H1 (cell line): Measurements from ENCODE around the gene ANAPC2. TPM values are rescaled to one million over a fixed set of nuclear protein-coding genes. Genes with fewer than 3 reads are reported as not detected.

Experiments
- CTCF ChIA-PET: fragments of 300-600 bp; sonication (Branson Sonifier 250); formaldehyde crosslinking; loops from one replicate; lab custom pipeline; 2021; ENCODE audit not compliant: partially characterized antibody; lab: Charles Lee
- POLR2A ChIA-PET: fragments of 300-600 bp; sonication (Branson Sonifier 250); formaldehyde crosslinking; loops from one replicate; lab custom pipeline; 2021; ENCODE audit warnings: inconsistent platforms; ENCODE audit not compliant: partially characterized antibody; lab: Charles Lee
- DNase-seq, 2 experiments: peaks; one replicate each; pipeline versions ENCODE4 v3.0.0 to v3.0.0-alpha.2; 2010 to 2022; ENCODE audit warnings: low spot score in 2 of 2, low read depth in 1 of 2, mixed read lengths in 1 of 2
- FAIRE-seq: peaks from 2 replicates; lab custom pipeline; 2011; peaks lifted over from hg19 to GRCh38; lab: Jason Lieb, UNC
- H2AFZ ChIP-seq: 2 replicates; pipeline ENCODE4 v1.8.1; 2012; ENCODE audit warnings: low read length, inconsistent platforms
- H2AK5ac ChIP-seq: 2 replicates; pipeline ENCODE4 v1.6.1; 2013; ENCODE audit warnings: low read depth, low read length
- H2BK120ac ChIP-seq: replicated peaks from 2 replicates; pipeline ENCODE3; 2013; ENCODE audit warnings: low read depth, low read length, inconsistent platforms
- H2BK12ac ChIP-seq: 2 replicates; pipeline ENCODE4 v1.6.1; 2013; ENCODE audit warnings: low read depth, low read length
- H2BK15ac ChIP-seq: 2 replicates; pipeline ENCODE4 v1.6.1; 2013; ENCODE audit warnings: low read length
- H2BK20ac ChIP-seq: 2 replicates; pipeline ENCODE4 v1.6.1; 2013; ENCODE audit warnings: low read length
- H2BK5ac ChIP-seq: 2 replicates; pipeline ENCODE4 v1.6.1; 2013; ENCODE audit warnings: low read depth, low read length
- H3K14ac ChIP-seq: 2 replicates; pipeline ENCODE4 v1.6.1; 2013; ENCODE audit warnings: inconsistent platforms; ENCODE audit not compliant: insufficient read length
- H3K18ac ChIP-seq: 2 replicates; pipeline ENCODE4 v1.6.1; 2013; ENCODE audit warnings: low read length; ENCODE audit errors: extremely low read depth
- H3K23ac ChIP-seq: 2 replicates; pipeline ENCODE4 v1.6.1; 2013; ENCODE audit warnings: inconsistent platforms; ENCODE audit not compliant: insufficient read length
- H3K23me2 ChIP-seq: 2 replicates; pipeline ENCODE4 v1.6.1; 2013; ENCODE audit warnings: low read depth, low read length
- H3K27ac ChIP-seq: 2 replicates; pipeline ENCODE4 v1.6.1; 2011; ENCODE audit warnings: low read depth, low read length, inconsistent platforms
- H3K27me3 ChIP-seq, 4 experiments: replicated peaks in 1 of 4; 1 replicate in 1 of 4; 2 replicates in 3 of 4; pipeline versions ENCODE4 v1.6.1 to v1.8.1; 2011 to 2013; ENCODE audit warnings: low read length in 3 of 4, mild to moderate bottlenecking in 3 of 4, inconsistent platforms in 2 of 4, mixed read lengths in 2 of 4, moderate library complexity in 1 of 4; ENCODE audit not compliant: control insufficient read depth in 3 of 4, insufficient read depth in 3 of 4; ENCODE audit errors: extremely low read depth in 1 of 4
- H3K36me3 ChIP-seq, 4 experiments: 2 replicates each; pipeline versions ENCODE4 v1.6.1 to v1.8.1; 2011 to 2013; ENCODE audit warnings: mild to moderate bottlenecking in 4 of 4, low read length in 3 of 4, moderate library complexity in 2 of 4, control low read depth in 1 of 4, inconsistent platforms in 1 of 4; ENCODE audit not compliant: insufficient read depth in 4 of 4, control insufficient read depth in 2 of 4
- H3K4ac ChIP-seq: replicated peaks from 2 replicates; pipeline ENCODE3; 2013; ENCODE audit warnings: low read length, low read depth, mixed read lengths, inconsistent platforms; ENCODE audit not compliant: insufficient read length
- H3K4me1 ChIP-seq, 4 experiments: replicated peaks in 1 of 4; 1 replicate in 1 of 4; 2 replicates in 3 of 4; pipeline versions ENCODE4 v1.6.1 to v1.8.1; 2011 to 2013; ENCODE audit warnings: low read length in 3 of 4, inconsistent platforms in 2 of 4, mixed read lengths in 1 of 4; ENCODE audit not compliant: insufficient read depth in 4 of 4, control insufficient read depth in 3 of 4
- H3K4me2 ChIP-seq, 2 experiments: 2 replicates each; pipeline versions ENCODE4 v1.6.1 to v1.8.1; 2011 to 2013; ENCODE audit warnings: low read depth in 2 of 2, low read length in 2 of 2, control low read depth in 1 of 2, inconsistent platforms in 1 of 2, mild to moderate bottlenecking in 1 of 2; ENCODE audit not compliant: insufficient read depth in 1 of 2
- H3K4me3 ChIP-seq, 4 experiments: fragments of 200-600, 300-600 bp in 1 of 4; sonication (generic), shearing (Covaris generic), sonication (Bioruptor Twin) in 1 of 4; 2 replicates each; pipeline versions ENCODE4 v1.5.1 to v1.8.1; 2011 to 2016; ENCODE audit warnings: low read length in 4 of 4, low read depth in 3 of 4, control low read depth in 2 of 4, inconsistent platforms in 2 of 4, mild to moderate bottlenecking in 2 of 4, mixed read lengths in 1 of 4, moderate library complexity in 1 of 4; ENCODE audit not compliant: insufficient read depth in 2 of 4; ENCODE audit errors: extremely low read depth in 1 of 4
- H3K56ac ChIP-seq: replicated peaks from 2 replicates; pipeline ENCODE3; 2013; ENCODE audit warnings: low read depth, mild to moderate bottlenecking, mixed read lengths, low read length, inconsistent platforms; ENCODE audit not compliant: insufficient read length
- H3K79me1 ChIP-seq: 2 replicates; pipeline ENCODE4 v1.6.1; 2013; ENCODE audit warnings: low read depth, low read length, control low read depth
- H3K79me2 ChIP-seq, 2 experiments: 2 replicates each; pipeline versions ENCODE4 v1.6.1 to v1.8.1; 2012 to 2013; ENCODE audit warnings: low read length in 2 of 2, mild to moderate bottlenecking in 2 of 2, inconsistent platforms in 1 of 2; ENCODE audit not compliant: insufficient read depth in 2 of 2, control insufficient read depth in 1 of 2
- H3K9ac ChIP-seq, 4 experiments: replicated peaks in 1 of 4; 1 replicate in 1 of 4; 2 replicates in 3 of 4; pipeline versions ENCODE4 v1.6.1 to v1.8.1; 2011 to 2013; ENCODE audit warnings: low read depth in 3 of 4, low read length in 3 of 4, control low read depth in 2 of 4, mild to moderate bottlenecking in 2 of 4, moderate library complexity in 2 of 4, inconsistent platforms in 1 of 4; ENCODE audit errors: extremely low read depth in 1 of 4
- H3K9me3 ChIP-seq, 2 experiments: 2 replicates each; pipeline versions ENCODE4 v1.6.1 to v1.8.1; 2012 to 2013; ENCODE audit warnings: mild to moderate bottlenecking in 2 of 2, moderate library complexity in 2 of 2, control low read depth in 1 of 2, inconsistent platforms in 1 of 2, low read depth in 1 of 2, low read length in 1 of 2, mixed read lengths in 1 of 2; ENCODE audit not compliant: insufficient read depth in 2 of 2
- H4K20me1 ChIP-seq, 2 experiments: replicated peaks in 1 of 2; 2 replicates each; pipeline versions ENCODE3 to v1.8.1; 2011 to 2013; ENCODE audit warnings: inconsistent platforms in 2 of 2, low read length in 2 of 2, mild to moderate bottlenecking in 1 of 2; ENCODE audit not compliant: insufficient read depth in 2 of 2, control insufficient read depth in 1 of 2
- H4K5ac ChIP-seq: 2 replicates; pipeline ENCODE4 v1.6.1; 2013; ENCODE audit warnings: low read length, low read depth, mixed read lengths, inconsistent platforms; ENCODE audit not compliant: insufficient read length
- H4K8ac ChIP-seq: 2 replicates; pipeline ENCODE4 v1.8.0; 2013; ENCODE audit warnings: mild to moderate bottlenecking, moderate library complexity, low read length, inconsistent platforms; ENCODE audit not compliant: insufficient read depth; ENCODE audit errors: extremely low read depth
- H4K91ac ChIP-seq: replicated peaks from 2 replicates; pipeline ENCODE3; 2013; ENCODE audit warnings: low read length, mixed read lengths, inconsistent platforms; ENCODE audit not compliant: insufficient read length
- CREB1 ChIP-seq: IDR thresholded peaks from 2 replicates; pipeline ENCODE4 v1.6.1; 2012; ENCODE audit warnings: inconsistent platforms
- CTCF ChIP-seq, 3 experiments: IDR thresholded peaks; 1 replicate in 2 of 3; 2 replicates in 1 of 3; pipeline versions ENCODE4 v1.5.1 to v1.6.1; 2011; ENCODE audit warnings: low read length in 3 of 3, mild to moderate bottlenecking in 3 of 3, inconsistent platforms in 2 of 3, low read depth in 1 of 3, moderate library complexity in 1 of 3; ENCODE audit not compliant: insufficient read depth in 1 of 3; ENCODE audit errors: control extremely low read depth in 1 of 3
- MAFK ChIP-seq: IDR thresholded peaks from 2 replicates; pipeline ENCODE4 v1.6.1; 2012; ENCODE audit warnings: low read depth, mild to moderate bottlenecking, improper control_type of control experiment, low read length
- POLR2AphosphoS5 ChIP-seq: IDR thresholded peaks from 2 replicates; pipeline ENCODE4 v1.6.1; 2011; ENCODE audit warnings: low read depth, low read length
- USF2 ChIP-seq: IDR thresholded peaks from 2 replicates; pipeline ENCODE4 v1.6.1; 2011; ENCODE audit warnings: low read length, improper control_type of control experiment
- YY1 ChIP-seq: IDR thresholded peaks from 2 replicates; pipeline ENCODE4 v1.6.1; 2011; ENCODE audit warnings: low read depth, mild to moderate bottlenecking, low read length
- WGBS, 2 experiments: shearing (Covaris generic) in 1 of 2; methylation state at CpG; one replicate each; pipeline versions ENCODE4 v1.1.6 to v1.1.7; 2013 to 2015; ENCODE audit warnings: low lambda C conversion rate in 2 of 2, mixed read lengths in 2 of 2, inconsistent platforms in 1 of 2, low coverage in 1 of 2, missing lambda C conversion rate in 1 of 2; ENCODE audit not compliant: insufficient replicate concordance in 2 of 2, insufficient coverage in 1 of 2, insufficient read length in 1 of 2; ENCODE audit errors: extremely low coverage in 1 of 2, missing lambda C conversion rate in 1 of 2; 5-methylcytosine and 5-hydroxymethylcytosine counted together
- polyA plus RNA-seq, 7 experiments: library from polyadenylated mRNA; depleted of rRNA in 3 of 7; stranded (reverse) in 5 of 7; unstranded in 2 of 7; fragments of >200 nt in 5 of 7; fragments of 200-250 nt in 2 of 7; gene quantifications; 1 replicate in 5 of 7; 2 replicates in 1 of 7; 4 replicates in 1 of 7; pipeline versions ENCODE4 v1.2.1 to v1.2.3, GENCODE V29; 2011 to 2013; ENCODE audit warnings: missing spikeins in 2 of 7, mixed read lengths in 2 of 7
- total RNA-seq: library from RNA; stranded (reverse); fragmentation: NEBNext Ultra II Directional; extraction: Animal tissue kit (Norgen Biotek cat#: 25700); gene quantifications from 2 replicates; pipeline ENCODE4 v1.2.1, GENCODE V29; 2021

Gene ANAPC2
- total and polyA plus RNA-seq, 2 of the 8 experiments (the other 6 are each of a cell fraction or from before 2014, with no cell fraction given): 30.2 to 37.7 TPM

- FAIRE-seq (no peak), DNase-seq (no peak)
- Histone ChIP-seq H2BK12ac (no peak overlapping the region), H3K79me2 (peaks cover 0 to 7% of the 10 kb centered on the region in 2 experiments; a peak in 1 of 4 replicates), H3K9ac (no peak overlapping the region), H3K79me1 (peaks cover 2% of the 10 kb centered on the region; the same call in 1 of the 2 replicates), H3K23ac (no peak overlapping the region), H3K9me3 (no peaks in the 10 kb centered on the region), H3K27ac (no peak overlapping the region), H4K8ac (no peak overlapping the region), H2AK5ac (no peak overlapping the region), H4K20me1 (no peaks in the 10 kb centered on the region), H3K56ac (no peak overlapping the region), H3K18ac (no peak overlapping the region), H3K14ac (no peak overlapping the region), H3K23me2 (peaks cover 7% of the 10 kb centered on the region; the same call in 1 of the 2 replicates), H4K5ac (no peak overlapping the region), H3K4me1 (peaks cover 0 to 11% (median 5%) of the 10 kb centered on the region in 4 experiments; a peak in 4 of 7 replicates), H3K4me2 (peak overlapping the region in 1 of 2 experiments; percentile 97; a peak in 1 of 4 replicates), H2BK15ac (no peak overlapping the region), H3K4me3 (no peak overlapping the region; a peak in 1 of 8 replicates), H2BK5ac (no peak overlapping the region), H2BK120ac (no peak overlapping the region), H4K91ac (no peak overlapping the region), H3K4ac (no peak overlapping the region), H2AFZ (no peak overlapping the region), H2BK20ac (no peak overlapping the region), H3K27me3 (peaks cover 0 to 6% (median 4%) of the 10 kb centered on the region in 4 experiments; a peak in 4 of 7 replicates), H3K36me3 (no peaks in the 10 kb centered on the region)
- CTCF ChIA-PET: interaction anchor here (0.6 to 1.3 kb wide), 7 partner anchors 9 to 308 kb away, joined by 3 to 6 read pairs (median 4); no protein-coding TSS in a partner anchor
- POLR2A ChIA-PET: interaction anchor here (0.6 to 1.4 kb wide), 4 partner anchors 13 to 113 kb away, joined by 3 to 5 read pairs (median 4); partner anchors contain the start of gene TMEM210
- 90% methylated on average over 22 of the region's 24 CpGs; no CpG with 5 or more reads in 1 of the 2 experiments for WGBS, 2 experiments
- no peak for TF ChIP-seq CREB1
- no peak for TF ChIP-seq CTCF (IDR thresholded peaks at IDR 0.05; ENCODE audit: control extremely low read depth in 1 of 3, insufficient read depth in 1 of 3, low read depth in 1 of 3, low read length in 3 of 3)
- TF ChIP-seq MAFK: no peak
- TF ChIP-seq YY1: no peak
- no peak for TF ChIP-seq POLR2AphosphoS5
- no peak for TF ChIP-seq USF2
Measured at GRCh38 chr9:137127301-137128157, 60.8 kb downstream of the ANAPC2 start.
